Myocyte (in vitro differentiated cells): ENCODE measurements around the gene PPP2R2C. TPM values are rescaled to one million over a fixed set of nuclear protein-coding genes. Genes with fewer than 3 reads are reported as not detected.
A peak's percentile ranks its signal among the peaks of the same experiment; 100 is the strongest.

Source experiments
- DNase-seq: peaks from one replicate; pipeline ENCODE4 v3.0.0-alpha.2; 2012; ENCODE audit warnings: low read depth
- polyA plus RNA-seq: library from polyadenylated mRNA; unstranded; fragments of >200 nt; gene quantifications from one replicate; pipeline ENCODE4 v1.2.1, GENCODE V29; 2012; ENCODE audit warnings: missing spikeins
- total RNA-seq: library from RNA; depleted of rRNA; stranded (reverse); fragments of >200 nt; gene quantifications from 2 replicates; pipeline ENCODE4 v1.2.3, GENCODE V29; 2014

The PPP2R2C gene
- total RNA-seq: 0.29 and 2.0 TPM in 2 replicates
- 0.38 TPM for polyA plus RNA-seq

DNA sequence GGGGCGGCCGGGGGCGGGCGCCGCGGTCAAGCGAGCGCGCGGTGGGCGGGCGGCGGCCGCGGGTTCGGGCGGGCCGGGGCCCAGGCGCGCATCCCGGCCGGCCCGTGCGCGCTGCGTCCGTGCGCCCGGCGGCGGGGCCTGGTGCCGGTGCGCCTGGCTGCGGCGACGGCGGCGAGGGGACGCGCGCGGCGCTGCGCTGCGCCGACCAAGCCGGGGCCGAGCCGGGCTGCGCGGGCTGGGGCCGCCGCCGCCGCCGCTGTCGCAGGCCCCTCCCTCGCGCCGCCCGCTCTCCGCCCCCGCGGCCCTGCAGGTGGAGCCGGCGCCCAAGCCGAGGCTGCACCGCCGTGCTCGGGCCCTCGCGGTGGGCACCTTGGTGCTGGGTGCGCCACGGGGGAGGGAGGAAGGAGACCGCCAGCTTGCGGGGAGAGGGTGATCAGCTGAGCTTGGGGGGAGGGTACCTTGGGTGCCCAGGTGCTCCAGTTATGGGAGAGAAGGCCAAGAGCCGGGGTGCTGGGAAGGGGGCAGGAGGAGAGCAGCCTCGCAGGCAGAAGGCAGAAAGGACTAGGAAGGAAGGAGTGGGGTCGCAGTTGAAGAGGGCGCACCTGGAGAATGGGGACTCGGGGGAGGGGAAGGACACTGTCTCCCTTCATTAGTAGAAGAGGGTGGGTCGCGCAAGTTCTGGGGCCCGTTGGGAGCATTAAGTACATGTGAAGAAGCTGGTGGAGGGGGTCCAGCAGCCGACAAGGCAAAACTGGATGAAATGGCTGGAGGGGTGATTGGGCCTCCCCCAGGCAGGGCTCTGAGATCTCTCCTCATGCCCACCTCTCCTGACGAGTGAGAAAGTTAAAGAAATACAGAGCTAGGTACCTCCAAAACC, at the start of gene PPP2R2C:
Gene PPP2R2C (minus strand): TSS at position 228 of the 877 bp plus-strand sequence. CDS start 385 bp downstream, outside the sequence.
- no peak for DNase-seq

DNA sequence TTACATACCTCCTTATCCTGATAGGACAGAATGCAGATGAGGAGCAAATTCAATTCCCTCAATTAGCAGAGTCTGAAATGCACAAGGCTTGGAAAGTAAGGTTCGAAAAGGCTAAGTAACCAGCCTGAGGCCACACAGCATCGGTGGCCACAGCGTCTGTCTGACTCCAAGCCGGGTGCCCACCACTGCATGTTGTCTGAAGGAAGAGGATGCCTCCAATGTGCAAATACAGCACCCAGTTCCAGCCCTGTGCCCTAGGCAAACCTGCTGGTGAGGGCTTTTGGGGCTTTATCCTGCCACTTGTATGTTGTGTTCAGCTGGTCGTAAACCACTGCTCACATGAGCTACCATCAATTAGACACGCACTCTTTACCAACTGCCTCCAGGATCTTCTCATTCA, 48.6 kb upstream of the PPP2R2C start:
- no peak for DNase-seq

DNA sequence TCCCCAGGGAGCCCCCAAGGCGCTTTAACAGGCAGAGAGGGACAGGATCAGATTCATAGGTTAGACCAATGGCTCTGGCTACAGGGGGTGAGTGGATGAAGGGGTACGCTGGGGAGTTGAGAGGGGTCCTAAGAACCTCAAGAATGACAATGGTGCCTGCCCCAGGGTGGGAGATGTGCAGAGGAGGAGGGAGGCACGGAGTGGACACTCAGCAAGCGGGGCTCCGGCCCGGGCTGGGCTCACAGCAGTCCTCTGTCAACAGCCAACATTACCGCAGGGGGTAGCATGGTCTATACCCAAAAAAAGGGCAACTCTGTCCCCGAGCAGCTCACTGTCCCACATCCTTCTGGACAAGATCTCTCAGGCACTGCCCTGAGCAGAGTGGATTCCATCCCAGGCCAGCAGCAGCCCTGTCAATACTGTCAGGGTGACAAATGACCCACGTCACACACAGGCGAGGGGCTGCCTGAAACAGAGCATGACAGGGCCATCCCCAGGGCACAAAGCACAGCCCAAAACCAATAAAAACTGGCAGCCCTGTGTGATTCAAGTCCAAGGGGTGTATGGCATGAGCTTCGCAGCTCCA, 47.7 kb upstream of the PPP2R2C start:
- no peak for DNase-seq

DNA sequence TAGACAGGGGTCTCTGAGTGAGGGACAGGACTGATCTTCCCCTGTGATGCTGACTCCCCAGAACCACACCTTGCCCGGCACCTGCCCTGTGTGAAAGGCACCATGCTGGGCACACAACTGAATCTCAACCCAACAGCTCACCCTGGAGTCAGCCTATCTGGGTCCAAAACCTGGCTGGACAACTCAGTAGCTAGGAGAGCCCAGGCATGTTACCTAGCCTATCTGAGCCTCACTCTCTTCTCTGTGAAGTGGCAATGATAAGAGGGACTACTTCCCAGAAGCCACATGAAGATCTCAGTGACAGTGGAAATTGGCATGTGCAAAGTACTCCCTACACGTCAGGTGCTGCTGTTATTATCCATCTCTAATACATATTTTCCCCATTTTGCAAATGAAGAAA, 44.8 kb upstream of the PPP2R2C start:
- DNase-seq: no peak

DNA sequence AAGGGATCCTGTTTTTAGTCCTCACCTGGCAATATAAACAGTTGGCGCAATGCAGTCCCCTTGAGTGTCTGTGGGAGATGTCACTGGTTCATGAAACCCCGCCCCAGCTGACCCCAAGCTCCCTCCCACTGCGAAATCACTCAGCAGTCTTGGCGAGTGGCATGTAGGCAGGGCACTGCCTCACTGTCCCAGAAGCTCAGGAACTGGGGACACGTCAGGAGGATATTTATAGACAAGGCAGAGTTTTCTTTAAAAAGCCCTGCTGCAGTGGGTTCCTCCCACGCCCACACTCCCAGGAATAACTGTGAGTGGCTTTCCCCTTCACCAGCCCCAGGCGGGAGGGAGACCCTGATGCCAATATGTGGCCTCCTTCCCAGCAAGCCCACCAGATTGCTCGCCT, 44.3 kb upstream of the PPP2R2C start:
- DNase-seq: peak; percentile 69

DNA sequence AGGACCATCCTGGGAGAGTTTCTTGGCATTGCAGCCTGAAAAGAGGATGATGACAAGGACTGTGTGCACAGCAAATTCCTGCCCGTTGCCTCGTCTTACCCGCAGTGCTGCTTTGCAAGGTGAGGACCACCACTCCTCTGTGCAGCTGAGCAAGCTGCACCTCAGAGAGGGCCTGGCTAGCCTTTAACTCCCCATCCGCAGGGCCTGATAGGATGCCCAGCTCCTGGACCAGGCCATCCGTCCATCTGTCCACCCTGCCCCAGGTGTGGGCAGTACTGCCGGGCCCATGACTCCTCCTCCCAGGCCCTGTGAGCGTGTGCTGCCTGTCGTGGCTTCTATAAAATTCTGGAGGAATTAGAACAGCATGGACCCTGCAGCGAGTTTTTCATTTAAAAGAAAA, 43.9 kb upstream of the PPP2R2C start:
- DNase-seq: no peak

DNA sequence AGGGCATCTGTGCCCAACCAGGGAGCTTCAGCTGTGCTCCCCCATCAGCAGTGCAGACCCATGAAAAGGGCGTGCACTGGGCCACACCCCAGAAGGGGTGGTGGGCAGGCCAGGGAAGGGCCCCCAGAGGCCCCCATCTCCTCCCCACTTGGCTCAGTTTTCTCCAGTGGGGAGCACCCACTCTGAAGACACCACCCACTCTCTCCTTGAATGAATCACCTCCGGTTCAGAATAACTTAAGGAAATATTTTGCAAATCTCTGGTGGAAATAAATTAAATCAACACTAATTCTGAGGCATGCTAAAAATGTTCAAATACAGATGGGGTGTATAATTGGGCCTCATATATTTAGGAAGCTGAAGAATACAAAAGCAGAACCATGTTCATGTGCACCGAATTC, 41.3 kb upstream of the PPP2R2C start:
- DNase-seq: no peak

DNA sequence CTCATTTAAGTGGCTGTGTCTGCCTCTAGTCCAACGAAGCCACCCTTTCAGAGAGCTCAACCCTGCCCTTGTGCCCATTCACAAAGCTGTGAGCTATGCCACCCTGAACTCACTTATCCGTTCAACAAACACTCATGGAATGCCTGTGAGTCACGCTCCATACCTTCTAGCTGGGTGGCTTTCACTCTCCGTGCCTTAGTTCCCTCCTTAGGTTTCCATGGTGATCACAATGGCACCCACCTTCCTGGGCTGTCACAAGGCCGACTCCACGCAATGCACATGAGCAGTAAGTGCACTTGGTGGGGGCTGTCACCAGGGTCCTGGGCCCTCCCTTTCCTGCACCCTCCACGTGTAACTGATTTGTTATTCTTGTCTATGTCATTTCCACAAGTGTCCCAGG, 37.2 kb upstream of the PPP2R2C start:
- DNase-seq: no peak

DNA sequence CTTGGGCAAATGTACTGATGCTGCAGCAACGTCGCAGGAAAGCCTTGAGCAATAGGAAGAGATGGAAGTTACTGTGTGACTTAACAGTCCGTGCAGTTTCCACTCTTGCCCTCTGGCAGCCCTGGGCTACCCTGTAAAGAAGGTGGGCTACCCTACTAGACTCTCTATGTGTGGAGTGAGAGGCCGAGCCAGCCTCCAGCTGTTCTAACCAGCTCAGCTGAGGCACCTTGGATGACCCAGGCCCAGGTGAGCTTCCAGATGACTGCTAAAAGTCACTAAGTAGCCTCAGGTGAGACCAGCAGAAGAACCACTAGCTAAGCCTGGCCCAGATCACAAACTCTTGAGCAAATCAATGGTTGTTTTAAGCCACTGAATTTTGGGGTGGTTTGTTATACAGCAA, 34.9 kb upstream of the PPP2R2C start:
- no peak for DNase-seq

DNA sequence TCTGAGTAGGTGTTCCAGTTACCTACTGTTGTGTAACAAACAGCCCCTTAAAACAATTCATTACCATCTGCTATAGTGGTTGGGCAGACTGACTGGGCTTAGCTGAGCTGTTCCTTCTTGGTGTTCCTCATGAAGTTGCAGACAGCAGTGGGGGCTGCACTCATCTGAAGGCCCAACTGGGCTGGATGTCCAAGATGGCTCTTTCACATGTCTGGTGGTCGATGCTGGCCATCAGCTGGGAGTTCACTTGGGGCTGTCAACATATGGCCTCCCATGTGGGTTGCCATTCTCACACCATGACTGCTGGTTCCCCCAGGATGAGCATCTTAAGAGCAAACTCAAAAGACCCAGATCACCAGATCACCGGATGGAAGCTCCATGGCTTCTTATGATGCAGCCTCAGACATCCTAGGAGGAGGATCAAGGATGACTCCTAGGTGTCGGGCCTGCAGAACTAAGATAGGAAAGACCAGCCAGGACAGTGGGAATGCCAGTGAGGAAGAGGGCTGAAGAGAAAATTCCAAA, 34.3 kb upstream of the PPP2R2C start:
- no peak for DNase-seq

DNA sequence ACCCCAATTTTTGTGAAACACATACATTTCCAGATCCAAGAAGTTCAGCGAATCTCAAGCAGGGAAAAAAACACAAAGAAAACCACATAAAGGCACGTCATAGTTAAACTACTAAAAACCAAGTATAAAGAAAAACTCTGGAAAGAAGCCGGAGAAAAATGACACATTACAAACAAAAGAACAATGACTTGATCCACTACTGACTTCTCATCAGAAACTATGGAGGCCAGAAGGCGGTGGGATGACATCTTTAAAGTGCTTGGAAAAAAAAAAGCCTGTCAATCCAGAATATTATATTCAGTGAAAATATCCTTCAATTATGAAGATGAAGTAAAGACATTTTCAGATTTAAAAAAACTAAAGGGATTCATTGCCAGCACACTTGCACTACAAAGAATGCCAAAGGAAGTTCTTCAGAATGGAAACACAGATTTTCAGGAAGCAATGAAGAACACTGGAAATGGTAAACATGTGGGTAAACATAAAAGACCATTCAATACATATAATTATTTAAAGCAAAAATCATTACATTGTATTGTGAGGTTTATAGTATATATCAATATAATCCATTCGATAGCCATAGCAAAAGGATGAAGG, 32.6 kb upstream of the PPP2R2C start:
- no peak for DNase-seq

DNA sequence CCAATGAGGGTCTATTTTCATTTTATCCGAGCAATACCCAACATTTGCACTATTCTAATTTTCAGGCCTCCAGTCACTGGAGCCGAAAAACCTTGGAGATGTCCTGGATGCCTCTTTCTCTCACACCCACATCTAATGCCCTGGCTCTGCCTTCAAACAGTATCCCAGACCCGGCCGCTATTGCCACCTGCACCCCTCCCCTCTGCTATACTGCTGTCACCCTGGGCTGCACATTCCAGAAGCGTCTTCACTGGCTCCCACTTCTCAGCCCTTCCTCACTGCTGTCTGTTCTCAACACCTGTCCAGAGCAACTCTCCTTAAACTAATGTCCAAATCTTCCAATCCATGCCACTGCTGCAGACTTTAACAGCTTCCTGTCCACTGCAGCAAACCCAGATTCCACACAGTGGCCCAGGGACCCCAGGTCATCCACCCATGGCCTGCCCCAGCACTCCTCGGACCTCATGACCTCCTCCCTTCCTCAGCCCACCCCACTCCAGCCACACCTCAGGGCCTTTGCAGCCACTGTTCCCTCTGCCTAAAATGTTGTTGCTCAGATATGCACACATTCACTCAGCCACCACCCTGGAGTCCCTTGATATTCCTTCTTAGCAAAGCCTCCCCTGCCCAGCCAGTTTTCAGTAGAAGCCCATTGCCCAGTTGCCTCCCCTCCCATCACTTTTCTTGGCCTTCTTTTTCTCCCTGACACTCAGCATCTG, 30.5 kb upstream of the PPP2R2C start:
- no peak for DNase-seq

DNA sequence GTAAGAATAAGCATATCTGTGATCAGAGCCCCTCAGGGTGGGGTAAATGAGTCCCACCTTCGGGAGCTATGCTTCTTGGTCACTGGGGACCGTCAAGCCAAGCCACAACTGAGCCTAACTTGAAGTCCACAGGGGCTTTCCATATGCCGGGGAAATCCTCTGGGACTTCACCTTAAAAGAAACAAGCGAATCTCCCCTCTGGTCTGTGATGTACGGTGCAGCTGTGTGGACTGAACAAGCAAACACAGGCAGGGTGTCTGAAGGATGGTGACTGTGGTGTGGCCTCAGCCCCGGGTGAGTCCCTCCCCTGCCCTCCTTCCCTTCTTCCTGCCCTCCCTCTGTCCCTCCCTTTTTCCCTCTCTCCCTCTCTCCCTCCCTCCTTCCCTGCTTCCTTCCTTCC, 29.7 kb upstream of the PPP2R2C start:
- DNase-seq: no peak

DNA sequence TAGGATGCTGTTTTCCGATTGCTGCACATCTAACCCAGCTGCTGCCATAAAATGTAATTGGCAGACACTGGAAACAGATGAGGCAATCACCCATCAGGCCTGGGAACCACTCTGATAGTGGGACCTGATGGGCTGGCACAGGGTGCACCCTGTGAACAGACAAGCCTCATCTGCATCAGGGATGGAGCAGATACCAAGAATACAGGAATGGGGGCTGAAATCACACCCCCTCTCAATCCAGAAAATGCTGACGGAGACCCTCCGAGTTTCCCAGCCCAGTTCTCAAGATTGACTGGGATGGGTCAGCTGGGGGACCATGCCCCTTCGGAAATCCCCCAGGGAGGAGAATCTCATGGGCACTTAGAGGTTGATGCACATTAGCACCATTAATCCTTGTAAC, 28.8 kb upstream of the PPP2R2C start:
- no peak for DNase-seq

DNA sequence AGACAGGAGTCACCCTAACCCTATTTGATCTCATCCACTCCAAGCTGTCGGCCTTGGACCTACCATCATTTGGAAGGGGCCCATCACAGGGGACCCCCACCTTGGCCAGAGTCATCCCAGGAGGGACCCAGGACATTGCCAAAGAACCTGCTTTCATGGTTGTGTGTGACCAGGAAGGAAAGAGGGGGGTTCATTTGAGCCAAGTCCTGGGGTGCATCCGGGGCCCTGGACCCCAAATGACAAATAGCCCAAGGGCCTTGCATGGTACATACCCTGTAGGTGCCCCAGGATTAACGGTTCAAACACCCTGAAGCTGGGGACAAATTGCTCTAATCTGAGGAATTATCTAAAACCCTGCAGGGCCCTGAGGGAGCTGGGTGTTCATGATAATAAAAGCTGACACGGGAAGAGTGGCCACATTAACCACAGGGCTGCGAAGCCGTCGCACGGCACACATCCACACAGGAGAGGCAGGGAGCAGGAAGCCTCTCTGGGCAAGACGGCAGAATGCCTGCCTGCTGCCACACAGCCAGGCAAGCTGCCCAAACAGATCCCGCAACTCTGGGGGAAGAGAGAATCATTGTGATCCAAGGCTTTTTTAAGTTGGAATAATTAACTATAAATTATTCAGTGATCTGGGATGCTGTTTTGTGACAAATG, 28.2 kb upstream of the PPP2R2C start:
- no peak for DNase-seq

DNA sequence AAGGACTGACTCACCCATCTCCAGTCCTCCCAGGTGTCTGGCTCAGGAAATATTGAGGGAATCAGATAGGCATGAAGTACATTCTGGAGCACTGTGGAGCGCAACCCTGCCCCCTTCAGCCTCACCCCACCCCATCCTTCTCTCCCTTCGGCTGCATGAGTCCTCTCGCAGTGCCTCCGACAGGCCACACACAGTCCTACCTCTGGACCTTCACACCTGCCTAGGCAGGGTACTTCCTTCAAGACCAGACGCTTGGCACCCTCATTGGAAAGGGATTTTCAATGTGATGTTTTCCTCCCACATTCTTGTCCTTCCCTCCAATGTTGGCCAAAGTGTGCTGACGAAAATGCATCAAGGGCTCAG, 26.8 kb upstream of the PPP2R2C start:
- DNase-seq: no peak

DNA sequence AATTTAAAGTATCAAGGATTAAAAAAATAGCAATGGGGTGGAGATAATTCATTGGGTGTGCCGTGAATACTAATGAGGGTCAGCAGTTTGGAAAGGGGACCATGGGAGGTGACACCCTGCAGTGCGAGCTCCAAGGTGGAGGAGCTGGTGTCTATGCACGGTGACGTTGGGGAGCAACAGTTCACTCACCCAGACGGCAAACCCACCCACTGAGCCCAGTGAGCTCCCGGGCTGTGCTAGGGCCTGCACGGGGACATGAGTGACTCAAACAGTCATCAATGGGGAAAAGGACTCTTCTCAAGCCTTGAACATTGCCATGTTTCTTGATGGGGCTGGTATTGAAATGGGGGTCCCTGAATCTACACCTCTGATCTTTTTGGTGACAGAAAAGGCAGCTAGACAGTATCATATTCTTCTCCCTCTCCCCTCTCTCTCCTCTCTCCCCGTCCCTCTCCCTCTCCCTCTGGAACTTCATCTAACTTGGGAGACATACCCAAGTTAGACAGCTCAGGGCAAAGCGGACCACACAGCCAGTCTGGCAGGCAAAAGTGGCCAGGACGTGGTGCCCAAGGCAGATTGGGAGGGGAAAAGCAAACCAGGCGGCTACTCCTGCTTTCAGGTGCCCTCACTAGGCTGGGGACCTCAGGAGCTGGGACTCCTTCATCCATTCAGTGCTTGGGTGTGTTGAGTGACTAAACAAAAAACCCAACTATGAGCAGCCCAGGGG, 26.3 kb upstream of the PPP2R2C start:
- DNase-seq: no peak

DNA sequence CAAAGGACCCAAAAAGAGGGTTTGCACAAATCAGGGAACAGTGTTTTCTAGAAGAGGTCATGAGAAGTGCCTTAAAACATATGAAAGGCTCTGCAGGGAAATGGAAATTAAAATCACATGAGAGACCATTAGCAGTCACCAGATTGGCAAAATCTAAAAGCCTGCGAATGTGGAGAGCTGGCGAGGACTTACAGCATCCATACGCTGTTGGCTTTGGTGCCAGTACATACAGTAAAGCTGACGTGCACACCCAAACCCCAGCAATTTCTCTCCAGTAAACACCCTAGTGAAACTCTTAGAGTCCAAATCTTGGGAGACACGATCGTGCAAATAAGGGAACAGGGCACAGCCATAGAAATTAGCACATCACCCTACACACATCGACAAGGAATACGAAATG, 25.4 kb upstream of the PPP2R2C start:
- DNase-seq: no peak

DNA sequence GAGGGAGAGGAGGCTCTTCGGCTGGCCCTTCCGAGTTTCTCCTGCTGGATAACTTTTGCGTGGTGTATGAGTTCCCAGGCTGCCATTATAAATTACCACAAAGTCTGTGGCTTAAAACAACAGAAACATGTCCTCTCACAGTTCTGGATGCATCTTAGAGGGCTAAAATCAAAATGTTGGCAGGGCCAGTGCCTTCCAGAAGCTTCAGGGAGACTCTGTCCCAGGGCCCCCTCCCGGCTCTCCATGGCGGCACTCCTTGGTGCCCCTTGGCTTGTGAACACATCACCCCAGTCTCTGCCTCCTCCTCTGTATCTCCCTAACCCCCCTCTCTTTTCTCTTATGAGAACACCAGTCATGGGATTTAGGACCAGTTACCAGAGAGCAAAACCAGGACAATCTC, 23.3 kb upstream of the PPP2R2C start:
- DNase-seq: no peak

DNA sequence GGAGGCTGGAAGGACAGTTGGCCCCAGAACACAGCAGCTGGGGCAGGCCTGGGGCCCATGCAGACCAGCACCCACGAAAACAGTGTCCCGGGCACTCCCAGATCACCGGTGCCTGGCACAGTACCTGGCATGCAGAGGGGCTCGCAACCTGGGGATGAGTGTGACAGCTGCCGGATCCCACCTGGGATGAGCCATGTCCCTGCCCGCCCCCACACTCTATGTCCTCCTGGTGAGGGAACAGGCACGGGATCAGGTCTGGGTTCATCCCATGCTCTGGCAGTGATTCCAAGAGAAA, 22.8 kb upstream of the PPP2R2C start:
- no peak for DNase-seq
